ENCODE results near the gene KCNQ1. TPM values are rescaled to one million over a fixed set of nuclear protein-coding genes. Genes with fewer than 3 reads are reported as not detected.

The KCNQ1 gene
- polyA plus RNA-seq, 4 donors = 2.3 to 13.0 (median 10.0) TPM

DNA sequence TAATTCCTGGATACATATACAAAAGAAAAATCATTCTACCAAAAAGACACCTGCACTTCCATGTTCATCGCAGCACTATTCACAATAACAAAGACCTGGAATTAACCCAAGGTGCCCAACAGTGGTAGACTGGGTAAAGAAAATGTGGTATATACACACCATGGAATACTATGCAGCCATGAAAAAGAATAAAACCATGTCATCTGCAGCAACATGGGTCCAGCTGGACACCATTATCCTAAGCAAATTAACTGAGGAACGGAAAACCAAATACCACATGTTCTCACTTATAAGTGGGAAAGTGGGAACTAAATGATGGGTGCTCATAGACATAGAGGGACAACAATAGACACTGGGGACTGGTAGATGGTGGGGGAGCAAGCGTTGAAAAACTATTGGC is 5.0 kb upstream of the KCNQ1 start:
- no peak for DNase-seq (ENCODE audit: low read depth in 4 of 4, low spot score in 3 of 4)

GRCh38 chr11:2440646-2441045 is 4.2 kb upstream of the KCNQ1 start:
- no peak for DNase-seq (ENCODE audit: low read depth in 4 of 4, low spot score in 3 of 4)

- no peak for DNase-seq (ENCODE audit: low read depth in 4 of 4, low spot score in 3 of 4)
These were observed 3.6 kb upstream of the KCNQ1 start for GRCh38 chr11:2441171-2441570.

- no peak for DNase-seq (ENCODE audit: low read depth in 4 of 4, low spot score in 3 of 4)
These were observed 2.2 kb upstream of the KCNQ1 start for GRCh38 chr11:2442589-2442988.

DNA sequence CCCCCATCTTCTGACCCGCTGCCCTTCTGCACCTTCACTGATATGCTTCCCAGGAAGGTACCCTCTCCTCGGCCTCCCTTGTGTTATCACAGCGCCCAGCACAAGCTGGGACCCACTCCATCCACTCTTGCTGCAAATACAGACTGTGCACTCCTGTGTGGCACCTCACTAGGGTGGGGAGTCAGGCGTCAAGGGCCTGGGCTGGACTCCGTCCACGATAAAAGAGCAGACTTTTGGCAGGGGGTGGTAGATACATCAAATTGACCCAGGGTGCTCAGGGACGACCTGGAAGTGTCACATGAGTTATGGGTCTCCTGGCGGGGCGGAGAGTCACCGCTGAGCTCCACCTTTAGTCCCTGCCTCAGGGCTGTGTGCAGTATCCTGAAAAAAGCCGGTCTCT is 1.4 kb upstream of the KCNQ1 start:
- no peak for DNase-seq (ENCODE audit: low read depth in 4 of 4, low spot score in 3 of 4)

DNA sequence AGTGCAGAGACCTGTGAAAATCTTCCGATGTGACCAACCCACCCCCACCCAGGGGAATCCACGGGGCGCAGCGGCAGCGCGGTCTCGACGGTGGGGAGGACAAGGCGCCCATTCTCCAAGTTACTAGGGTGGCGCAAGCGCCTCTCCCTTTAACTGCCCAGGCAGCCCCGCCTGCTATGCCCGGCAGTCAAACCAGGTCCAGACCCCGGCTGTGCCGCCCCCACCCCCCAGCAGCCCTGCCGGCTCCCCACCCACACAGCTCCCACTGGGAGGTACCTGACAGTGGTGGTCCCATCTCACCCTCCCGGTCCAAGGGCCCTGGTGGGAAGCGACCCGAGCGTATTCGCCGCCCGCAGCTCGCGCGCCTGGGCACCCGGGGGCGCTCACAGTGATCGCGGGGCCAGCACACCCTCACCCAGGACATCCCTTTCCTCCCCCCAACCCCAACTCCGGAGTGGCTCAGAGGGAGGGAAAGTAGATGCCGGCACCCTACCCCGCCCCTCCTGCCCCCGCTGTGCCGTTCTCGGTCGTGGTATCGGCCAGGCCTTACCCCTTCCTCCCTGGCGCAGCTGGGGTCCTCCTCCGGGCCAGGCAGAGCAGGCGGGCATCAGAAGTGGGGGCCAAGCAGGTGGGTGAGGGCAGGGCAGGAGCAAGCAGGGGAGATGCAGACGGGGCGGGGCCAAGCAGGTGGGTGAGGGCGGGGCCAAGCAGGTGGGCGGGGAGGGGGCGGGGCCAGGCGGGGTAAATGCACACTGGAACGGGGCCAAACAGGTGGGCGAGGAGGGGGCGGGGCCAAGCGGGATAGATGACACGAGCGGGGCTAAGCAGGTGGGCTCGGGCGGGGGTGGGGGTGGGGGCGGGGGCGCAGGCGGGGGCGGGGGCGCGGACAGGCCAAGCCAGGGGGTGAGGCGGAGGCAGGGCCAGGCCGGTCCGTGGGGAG is 657 bp upstream of the KCNQ1 start, which contains the start of gene TRPM5:
TRPM5 (minus strand) TSS at position 634 of the 940 bp plus-strand sequence. CDS start 21,478 bp downstream, outside the sequence.
- DNase-seq (ENCODE audit: low read depth in 4 of 4, low spot score in 3 of 4) = no peak

GRCh38 chr11:2445746-2446551 is 1.1 kb downstream of the KCNQ1 start:
- no peak for DNase-seq (ENCODE audit: low read depth in 4 of 4, low spot score in 3 of 4)

GRCh38 chr11:2446590-2447252 is 1.9 kb downstream of the KCNQ1 start:
- DNase-seq (ENCODE audit: low read depth in 4 of 4, low spot score in 3 of 4) = no peak

DNA sequence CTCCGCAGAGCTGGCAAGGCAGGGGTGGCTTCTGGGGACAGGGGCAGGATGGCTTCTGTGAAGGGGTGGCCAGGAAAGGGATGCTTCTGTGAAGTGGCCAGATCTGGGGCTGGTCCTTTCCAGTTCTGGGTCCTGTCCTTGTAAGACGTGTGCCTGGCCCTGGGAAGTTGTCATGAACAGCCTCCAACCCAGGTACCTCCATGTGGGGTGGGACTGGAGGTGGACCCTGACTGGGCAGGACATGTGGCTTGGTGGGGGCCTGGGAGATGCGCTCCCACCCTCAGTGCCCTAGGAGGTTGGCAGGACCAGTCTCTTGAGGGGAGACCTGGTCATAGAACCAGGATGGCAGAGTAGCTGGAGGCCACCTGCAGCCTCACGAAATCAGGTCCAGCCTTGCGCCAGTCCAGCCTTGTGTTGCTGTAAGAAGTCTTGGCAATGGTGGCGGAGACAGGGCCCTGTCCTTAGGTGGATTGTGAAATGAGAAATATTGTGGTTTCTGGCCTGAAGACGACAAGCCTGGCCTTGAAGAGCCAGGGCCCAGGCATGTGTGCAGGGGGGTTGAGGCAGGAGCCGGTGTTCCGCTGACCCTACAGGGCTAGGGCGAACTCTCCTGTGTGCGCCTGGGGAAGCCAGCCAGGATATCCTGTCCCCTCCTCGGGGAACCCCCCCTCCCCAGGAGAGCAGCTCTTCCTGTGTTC is 2.6 kb downstream of the KCNQ1 start:
- no peak for DNase-seq (ENCODE audit: low read depth in 4 of 4, low spot score in 3 of 4)

DNA sequence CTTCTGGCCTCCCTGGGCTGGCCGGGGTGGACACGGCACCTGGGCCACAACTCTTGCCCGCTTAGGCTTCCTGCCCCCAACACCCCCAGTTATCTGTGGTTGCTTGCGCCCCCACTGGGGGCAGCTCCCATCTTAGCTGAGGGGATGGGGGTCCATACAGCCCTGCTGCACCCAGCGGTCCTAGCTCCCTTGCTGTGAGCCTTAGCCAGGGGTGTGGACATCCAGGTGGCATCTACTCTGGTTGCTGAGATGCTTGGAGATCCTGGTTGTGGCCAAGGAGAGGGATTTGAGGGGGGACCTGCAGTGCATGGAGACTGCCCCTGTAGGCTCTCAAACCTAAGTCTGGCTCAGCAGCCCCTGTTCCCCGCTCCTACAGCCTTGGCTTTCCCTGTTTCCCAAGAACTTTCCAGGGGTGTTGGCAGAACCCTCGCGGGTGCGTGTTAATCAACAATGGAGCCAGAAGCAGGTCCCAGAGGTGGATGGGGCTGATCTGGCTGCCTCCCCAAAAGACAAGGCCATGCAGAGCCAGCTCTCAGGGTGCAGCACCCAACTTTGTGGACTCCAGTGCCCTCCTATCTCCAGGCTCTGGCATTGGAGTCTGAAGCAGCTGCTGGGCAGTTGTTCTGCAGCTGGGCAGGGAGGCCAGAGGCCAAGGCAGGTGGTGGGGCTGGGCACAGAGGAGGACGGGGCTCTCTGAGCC is 3.3 kb downstream of the KCNQ1 start:
- DNase-seq (ENCODE audit: low read depth in 4 of 4, low spot score in 3 of 4) = no peak

DNA sequence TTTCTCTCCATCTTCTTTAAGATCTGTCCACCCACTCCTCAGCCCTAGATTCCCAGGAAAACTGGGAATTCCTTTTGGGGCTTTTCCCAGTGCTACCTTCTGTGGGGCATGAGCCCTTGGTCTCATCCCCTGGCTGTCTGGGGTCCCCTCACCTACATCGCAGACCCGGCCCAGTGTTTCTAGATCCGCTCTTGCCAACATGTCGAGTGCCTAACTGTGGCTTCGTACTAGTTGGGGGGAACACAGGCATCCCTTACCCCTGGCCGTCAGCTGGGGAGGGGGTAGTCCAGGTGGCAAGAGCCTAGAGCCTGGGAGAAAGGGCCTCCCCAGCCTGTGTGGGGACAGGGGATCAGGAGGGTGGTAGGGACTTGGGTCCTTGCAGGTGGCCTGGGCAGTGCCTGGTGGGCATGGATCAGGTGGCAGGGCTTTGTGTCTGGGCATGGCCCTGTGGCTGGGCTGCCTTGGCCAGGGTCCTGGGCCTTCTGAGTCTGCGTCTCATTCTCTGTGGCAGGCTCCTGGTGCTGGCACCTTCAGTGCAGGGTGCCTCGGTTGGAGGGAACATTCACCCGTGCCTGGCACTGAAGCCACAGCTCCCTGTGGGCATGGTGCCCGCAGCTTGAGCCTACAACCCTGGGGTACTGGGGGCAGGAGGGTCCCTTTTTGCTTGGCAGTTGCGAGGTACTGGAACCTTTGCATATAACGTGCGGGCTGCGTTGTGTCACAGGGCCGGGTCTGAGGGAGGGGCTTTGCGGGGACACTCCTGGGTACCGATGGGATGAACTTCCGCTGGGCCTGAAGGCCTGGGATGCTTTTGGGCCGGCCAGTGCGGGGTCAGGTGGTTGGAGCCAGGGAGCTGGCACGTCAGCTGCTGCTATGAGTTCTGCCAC is 4.1 kb downstream of the KCNQ1 start:
- no peak for DNase-seq (ENCODE audit: low read depth in 4 of 4, low spot score in 3 of 4)

DNA sequence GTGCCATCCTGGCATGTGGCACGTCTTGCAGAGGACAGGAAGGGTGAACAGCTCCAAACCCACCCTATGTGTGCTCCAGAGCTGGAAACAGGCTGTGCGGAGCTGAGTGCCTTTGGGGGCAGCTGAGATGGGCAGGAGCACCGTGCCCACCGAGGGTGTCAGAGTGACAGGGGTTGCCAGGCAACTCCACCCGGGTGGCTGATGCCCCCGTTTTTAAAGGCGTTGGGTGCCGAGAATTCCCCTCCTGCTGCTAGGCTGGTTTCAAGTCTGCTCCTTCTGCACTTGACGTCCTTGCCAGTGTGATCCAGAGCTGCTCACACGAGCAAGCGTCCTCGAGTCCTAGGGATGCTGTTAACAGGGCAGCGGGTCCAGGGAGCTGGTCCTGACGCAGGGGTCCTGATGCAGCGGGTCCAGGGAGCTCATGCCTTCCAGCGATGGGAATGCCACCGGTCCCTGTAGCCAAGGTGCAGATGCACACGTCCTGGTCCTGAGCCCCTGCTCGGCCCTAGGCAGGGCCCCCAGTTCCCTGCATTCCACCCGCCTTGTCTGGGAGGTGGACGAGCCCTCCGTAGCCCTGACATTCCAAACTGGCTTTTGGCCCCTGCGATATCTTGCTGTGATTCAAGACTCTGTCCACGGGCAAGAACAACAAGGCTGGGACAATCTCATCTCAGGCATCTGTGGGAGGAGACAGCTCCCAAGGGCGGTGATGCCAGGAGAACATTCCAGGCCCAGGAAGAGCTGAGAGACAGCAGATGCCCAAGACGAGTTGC is 4.9 kb downstream of the KCNQ1 start:
- no peak for DNase-seq (ENCODE audit: low read depth in 4 of 4, low spot score in 3 of 4)

- no peak for DNase-seq (ENCODE audit: low read depth in 4 of 4, low spot score in 3 of 4)
These were observed 5.7 kb downstream of the KCNQ1 start for GRCh38 chr11:2450321-2451041.

DNA sequence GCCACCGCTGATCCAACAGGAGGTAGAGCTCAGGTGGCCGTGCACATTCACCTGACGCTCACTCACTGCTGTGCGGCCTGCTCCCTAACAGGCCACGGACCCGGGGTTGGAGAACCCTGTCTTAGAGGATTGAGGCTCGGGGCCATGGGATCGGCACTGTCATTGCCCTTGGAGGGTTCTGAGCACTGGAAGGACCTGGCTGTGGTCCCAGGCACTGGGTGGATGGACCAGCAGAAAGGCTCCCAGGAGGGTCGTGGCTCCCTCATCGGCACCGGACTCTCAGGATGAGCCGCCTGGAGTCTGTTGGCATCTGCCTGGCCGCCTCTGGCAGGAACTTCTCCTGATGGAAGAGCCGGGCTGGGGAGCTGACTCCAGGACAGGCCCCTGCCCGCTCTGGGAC is 6.5 kb downstream of the KCNQ1 start:
- DNase-seq (ENCODE audit: low read depth in 4 of 4, low spot score in 3 of 4) = no peak

DNA sequence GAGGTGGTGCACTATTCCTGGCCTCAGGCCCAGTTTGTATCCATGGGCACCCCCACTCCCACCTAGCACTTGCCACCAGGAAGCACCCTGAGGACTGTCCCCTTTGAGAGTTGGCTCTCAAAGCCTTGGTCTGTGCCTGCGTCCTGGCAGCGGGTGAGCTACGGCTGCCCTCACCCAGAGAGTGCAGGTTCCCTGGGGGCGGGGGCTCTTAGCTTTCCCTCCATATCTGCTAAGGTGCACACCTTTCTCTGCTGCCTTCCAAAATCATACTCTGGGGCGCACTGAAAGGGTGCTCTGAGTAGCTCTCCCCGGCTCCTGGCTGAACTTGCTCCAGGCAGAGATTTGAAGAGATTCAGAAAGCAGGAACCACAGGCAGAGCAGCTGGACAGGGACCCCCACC is 7.1 kb downstream of the KCNQ1 start:
- DNase-seq (ENCODE audit: low read depth in 4 of 4, low spot score in 3 of 4) = no peak

- peak in 2 of 4 donors; percentile 42 to 47 for DNase-seq (ENCODE audit: low read depth in 4 of 4, low spot score in 3 of 4)
These were observed 7.7 kb downstream of the KCNQ1 start for GRCh38 chr11:2452321-2453012.

DNA sequence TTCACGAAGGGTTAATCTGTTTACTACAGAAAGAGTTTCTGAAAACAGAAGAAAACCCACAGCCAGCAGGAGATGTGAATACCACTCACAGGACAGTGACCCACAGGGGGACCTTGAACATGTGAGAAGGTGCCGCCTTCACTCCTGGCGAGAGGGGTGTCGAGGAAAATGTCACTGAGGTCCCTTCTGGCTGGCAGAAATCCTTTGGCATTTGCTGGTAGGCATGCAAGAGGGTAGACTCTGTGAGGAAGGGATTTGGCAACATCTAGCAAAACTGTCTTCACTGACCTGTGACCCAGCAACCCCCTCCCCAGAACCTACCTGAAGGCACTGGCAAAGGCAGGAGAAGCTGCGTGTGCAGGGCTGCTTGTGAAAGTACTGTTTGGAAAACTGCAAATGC is 8.6 kb downstream of the KCNQ1 start:
- DNase-seq (ENCODE audit: low read depth in 4 of 4, low spot score in 3 of 4) = no peak
